SK-N-MC (cell line): ENCODE results near the gene MAMLD1.

Source experiments
- EZH2 ChIP-seq: fragments of 200-600 bp; sonication (generic); IDR thresholded peaks from one replicate; pipeline ENCODE4 v1.6.1; 2017; ENCODE audit warnings: antibody characterized with exemption
- FOXP2 ChIP-seq: optimal IDR thresholded peaks from 2 replicates; pipeline ENCODE3; 2011; ENCODE audit warnings: mild to moderate bottlenecking, moderate library complexity; ENCODE audit not compliant: insufficient read depth; ENCODE audit errors: extremely low read length, control extremely low read depth
- POLR2AphosphoS5 ChIP-seq: IDR thresholded peaks from 2 replicates; pipeline ENCODE4 v1.6.1; 2012; ENCODE audit warnings: mild to moderate bottlenecking, low read depth, low read length, borderline replicate concordance

GRCh38 chrX:150473371-150473770 is 110.3 kb downstream of the MAMLD1 start:
- TF ChIP-seq POLR2AphosphoS5 (no peak), EZH2 (no peak), FOXP2 (no peak)
